ENCODE results near the gene IQSEC2. TPM values are rescaled to one million over a fixed set of nuclear protein-coding genes. Genes with fewer than 3 reads are reported as not detected.

Gene IQSEC2
- total RNA-seq (10 to 100 TPM; 15.6 to 19.9 TPM), polyA plus RNA-seq (ENCODE audit: insufficient read depth, low read depth, low replicate concordance) (19.3 TPM)
- long read RNA-seq, donor 1, partial matches to known transcripts = 0 of 3 reads
- long read RNA-seq, donor 1, other reads (novel, unspliced or antisense) = 0 of 3 reads
- long read RNA-seq, donor 2, partial matches to known transcripts = 0 of 4 reads
- long read RNA-seq, donor 2, other reads (novel, unspliced or antisense) = 0 of 4 reads

DNA sequence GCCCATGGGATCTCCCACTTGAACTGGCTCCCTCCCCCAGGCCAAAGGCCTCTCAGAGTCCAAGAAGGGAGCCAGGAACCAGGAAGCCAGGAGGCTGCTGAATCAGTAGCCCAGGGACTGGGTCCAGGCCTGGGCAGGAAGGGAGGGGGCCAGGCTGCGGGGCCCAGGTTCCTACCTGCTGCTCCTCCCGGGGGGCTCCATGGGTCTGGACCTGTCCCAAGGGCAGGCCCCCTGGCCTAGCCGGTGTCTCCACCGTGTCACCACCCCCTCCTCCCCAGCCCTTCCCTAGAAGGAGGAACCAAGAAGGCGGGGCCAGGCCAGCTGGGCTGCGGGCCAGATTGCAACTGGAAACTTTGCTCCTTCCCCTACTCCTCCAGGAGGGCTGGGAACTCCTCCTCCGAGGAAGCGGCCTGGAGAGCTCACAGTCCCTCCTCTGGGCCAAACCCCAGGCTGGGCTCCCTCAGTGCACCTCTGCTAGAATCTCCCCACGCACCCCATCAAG lies at the start of gene IQSEC2:
IQSEC2 (minus strand) TSS at position 264 of the 502 bp plus-strand sequence.
- Histone ChIP-seq H3K27ac (peak within 1 kb of the TSS in 1 of 2 donors; percentile 68), H3K9me3 (no peaks in the 10 kb centered on the region), H3K4me3 (no peak within 1 kb of the TSS), H3K4me1 (no peaks in the 10 kb centered on the region), H3K36me3 (ENCODE audit: low read depth, missing control alignments) (no peaks in the 10 kb centered on the region), H3K27me3 (no peaks in the 10 kb centered on the region)
- peak; percentile 85 for DNase-seq
- intact Hi-C loops (cut with DNase I; ENCODE audit: low total_unique reads) = no loop called here
- WGBS, 2 donors = 11 to 40% methylated on average over 1 to 5 of the region's 9 CpGs
- TF ChIP-seq, protein P1, sequence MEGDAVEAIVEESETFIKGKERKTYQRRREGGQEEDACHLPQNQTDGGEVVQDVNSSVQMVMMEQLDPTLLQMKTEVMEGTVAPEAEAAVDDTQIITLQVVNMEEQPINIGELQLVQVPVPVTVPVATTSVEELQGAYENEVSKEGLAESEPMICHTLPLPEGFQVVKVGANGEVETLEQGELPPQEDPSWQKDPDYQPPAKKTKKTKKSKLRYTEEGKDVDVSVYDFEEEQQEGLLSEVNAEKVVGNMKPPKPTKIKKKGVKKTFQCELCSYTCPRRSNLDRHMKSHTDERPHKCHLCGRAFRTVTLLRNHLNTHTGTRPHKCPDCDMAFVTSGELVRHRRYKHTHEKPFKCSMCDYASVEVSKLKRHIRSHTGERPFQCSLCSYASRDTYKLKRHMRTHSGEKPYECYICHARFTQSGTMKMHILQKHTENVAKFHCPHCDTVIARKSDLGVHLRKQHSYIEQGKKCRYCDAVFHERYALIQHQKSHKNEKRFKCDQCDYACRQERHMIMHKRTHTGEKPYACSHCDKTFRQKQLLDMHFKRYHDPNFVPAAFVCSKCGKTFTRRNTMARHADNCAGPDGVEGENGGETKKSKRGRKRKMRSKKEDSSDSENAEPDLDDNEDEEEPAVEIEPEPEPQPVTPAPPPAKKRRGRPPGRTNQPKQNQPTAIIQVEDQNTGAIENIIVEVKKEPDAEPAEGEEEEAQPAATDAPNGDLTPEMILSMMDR (IDR thresholded peaks at IDR 0.05) = no peak
- TF ChIP-seq POLR2A (IDR thresholded peaks at IDR 0.05) = no peak

DNA sequence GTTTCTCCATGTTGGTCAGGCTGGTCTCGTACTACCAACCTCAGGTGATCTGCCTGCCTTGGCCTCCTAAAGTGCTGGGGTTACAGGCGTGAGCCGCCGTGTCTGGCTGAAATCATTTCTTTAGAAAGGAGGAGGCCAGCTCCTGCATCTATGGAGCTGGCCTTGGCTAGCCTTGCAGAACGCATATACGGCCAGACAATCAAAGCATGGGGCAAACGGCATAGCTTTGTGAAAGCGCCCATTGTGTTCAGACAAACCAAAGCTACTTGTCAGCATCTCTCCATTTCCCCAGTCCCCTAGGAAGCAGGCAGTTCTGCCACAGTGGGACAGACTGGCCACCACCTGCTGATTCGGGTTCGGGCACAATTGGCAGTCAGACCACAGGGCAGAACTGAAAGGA lies 48.9 kb upstream of the IQSEC2 start:
- no peaks in the 10 kb centered on the region for H3K27me3 ChIP-seq
- H3K9me3 ChIP-seq = no peaks in the 10 kb centered on the region
- no peak for DNase-seq
- intact Hi-C loops (cut with DNase I; ENCODE audit: low total_unique reads) = no loop called here
- TF ChIP-seq POLR2A (IDR thresholded peaks at IDR 0.05) = no peak
- TF ChIP-seq, protein P1 (IDR thresholded peaks at IDR 0.05) = no peak
- no peaks in the 10 kb centered on the region for H3K36me3 ChIP-seq (ENCODE audit: low read depth, missing control alignments)
- H3K4me1 ChIP-seq = no peaks in the 10 kb centered on the region
- WGBS, 2 donors = 88% methylated on average over 10 of the region's 10 CpGs; no CpG with 5 or more reads in 1 of the 2 donors
- H3K4me3 ChIP-seq = no peak overlapping the region
- no peak overlapping the region for H3K27ac ChIP-seq

DNA sequence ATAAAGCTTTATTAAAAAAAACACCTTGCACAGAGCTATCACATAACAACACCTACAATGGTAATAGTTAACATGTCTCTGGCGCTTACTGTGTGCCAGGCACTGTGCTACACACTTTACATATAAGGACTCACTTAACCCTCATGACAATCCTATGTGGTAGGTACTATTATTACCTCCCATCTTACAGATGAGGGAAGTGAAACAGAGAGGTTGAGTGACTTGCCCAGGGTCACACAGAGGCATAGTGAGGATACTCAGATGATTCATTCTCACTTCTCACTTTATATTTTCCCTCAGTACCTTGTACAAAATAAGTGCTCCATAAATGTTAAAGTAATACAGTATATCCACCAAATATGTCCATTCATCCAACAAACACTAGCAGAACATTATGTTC lies 43.4 kb upstream of the IQSEC2 start:
- no peaks in the 10 kb centered on the region for H3K9me3 ChIP-seq
- no peaks in the 10 kb centered on the region for H3K4me1 ChIP-seq
- no peaks in the 10 kb centered on the region for H3K36me3 ChIP-seq (ENCODE audit: low read depth, missing control alignments)
- WGBS, 2 donors = 95 to 100% methylated on average over 1 of the region's 1 CpG
- no peak for TF ChIP-seq POLR2A (IDR thresholded peaks at IDR 0.05)
- TF ChIP-seq, protein P1 (IDR thresholded peaks at IDR 0.05) = no peak
- H3K27me3 ChIP-seq = no peaks in the 10 kb centered on the region
- no peak for DNase-seq
- H3K4me3 ChIP-seq = no peak overlapping the region
- no peak overlapping the region for H3K27ac ChIP-seq
- intact Hi-C loops (cut with DNase I; ENCODE audit: low total_unique reads) = no loop called here

DNA sequence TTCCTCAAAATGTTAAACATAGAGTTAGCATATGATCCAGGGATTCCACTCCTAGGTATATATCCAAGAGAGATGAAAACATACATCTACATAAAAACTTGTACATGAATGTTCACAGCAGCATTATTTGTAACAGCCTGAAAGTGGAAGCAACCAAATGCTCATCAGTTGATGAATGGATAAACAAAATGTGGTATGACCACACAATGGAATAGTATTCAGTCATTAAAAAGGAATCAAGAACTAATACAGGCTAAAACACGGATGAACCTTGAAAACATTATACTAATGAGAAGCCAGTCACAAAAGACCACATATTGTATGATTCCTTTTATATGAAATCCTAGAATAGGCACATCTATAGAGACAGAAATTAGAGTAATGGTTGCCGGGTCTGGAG lies 42.7 kb upstream of the IQSEC2 start:
- 92 to 94% methylated on average over 2 of the region's 2 CpGs for WGBS, 2 donors
- intact Hi-C loops (cut with DNase I; ENCODE audit: low total_unique reads) = no loop called here

More for the DNA sequence above, 42.7 kb upstream of the IQSEC2 start:
- H3K4me3 ChIP-seq = no peak overlapping the region
- no peak for DNase-seq
- no peaks in the 10 kb centered on the region for H3K36me3 ChIP-seq (ENCODE audit: low read depth, missing control alignments)
- no peak overlapping the region for H3K27ac ChIP-seq
- TF ChIP-seq POLR2A (IDR thresholded peaks at IDR 0.05) = no peak
- TF ChIP-seq, protein P1 (IDR thresholded peaks at IDR 0.05) = no peak
- no peaks in the 10 kb centered on the region for H3K4me1 ChIP-seq
- H3K9me3 ChIP-seq = no peaks in the 10 kb centered on the region
- H3K27me3 ChIP-seq = no peaks in the 10 kb centered on the region
